TTC549 (cell line): ENCODE data around the gene TMPRSS9.
"Not testable (repeated sequence)": the region's sequence is repeated elsewhere in the genome, so short reads cannot be mapped to it uniquely, and the experiment has no call there.

ENCODE experiments used
- FAIRE-seq: peaks from 2 replicates; lab custom pipeline; 2012; peaks lifted over from hg19 to GRCh38; lab: Jason Lieb, UNC

The TMPRSS9 gene

DNA sequence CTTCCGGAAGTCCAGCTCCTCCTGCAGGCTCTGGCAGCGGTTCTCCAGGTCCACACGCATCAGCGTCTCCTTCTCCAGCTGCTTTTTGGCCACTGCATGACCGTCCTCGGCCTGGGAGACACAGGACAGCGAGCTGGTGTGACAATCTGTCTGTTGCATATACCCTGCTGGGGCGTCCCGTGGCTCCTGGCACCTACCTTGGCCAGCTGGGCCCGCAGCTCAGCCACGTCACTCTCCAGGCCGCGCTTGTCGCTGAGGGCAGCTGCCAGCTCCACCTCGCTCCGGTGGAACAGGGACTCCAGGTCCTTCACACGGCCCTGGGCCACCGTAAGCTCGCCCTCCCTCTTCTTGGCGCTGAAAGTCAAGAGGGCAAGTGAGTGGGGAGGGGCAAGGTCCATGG lies 78.1 kb downstream of the TMPRSS9 start:
- FAIRE-seq = no peak

DNA sequence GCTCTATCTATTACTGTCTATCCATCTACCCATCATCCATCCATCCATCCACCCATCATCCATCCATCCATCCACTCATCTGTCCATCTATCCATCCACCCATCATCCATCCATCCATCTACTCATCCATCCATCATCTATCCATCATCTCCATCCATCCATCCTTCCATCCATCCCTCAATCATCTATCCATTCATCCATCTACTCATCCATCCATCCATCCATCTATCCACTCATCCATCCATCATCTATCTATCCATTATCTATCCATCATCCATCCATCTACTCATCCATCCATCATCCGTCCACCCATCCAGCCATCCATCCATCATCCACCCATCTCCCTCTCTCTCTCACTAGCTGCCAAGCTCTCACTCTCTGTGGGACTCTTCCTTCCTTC lies 80.5 kb downstream of the TMPRSS9 start:
- FAIRE-seq = no peak

DNA sequence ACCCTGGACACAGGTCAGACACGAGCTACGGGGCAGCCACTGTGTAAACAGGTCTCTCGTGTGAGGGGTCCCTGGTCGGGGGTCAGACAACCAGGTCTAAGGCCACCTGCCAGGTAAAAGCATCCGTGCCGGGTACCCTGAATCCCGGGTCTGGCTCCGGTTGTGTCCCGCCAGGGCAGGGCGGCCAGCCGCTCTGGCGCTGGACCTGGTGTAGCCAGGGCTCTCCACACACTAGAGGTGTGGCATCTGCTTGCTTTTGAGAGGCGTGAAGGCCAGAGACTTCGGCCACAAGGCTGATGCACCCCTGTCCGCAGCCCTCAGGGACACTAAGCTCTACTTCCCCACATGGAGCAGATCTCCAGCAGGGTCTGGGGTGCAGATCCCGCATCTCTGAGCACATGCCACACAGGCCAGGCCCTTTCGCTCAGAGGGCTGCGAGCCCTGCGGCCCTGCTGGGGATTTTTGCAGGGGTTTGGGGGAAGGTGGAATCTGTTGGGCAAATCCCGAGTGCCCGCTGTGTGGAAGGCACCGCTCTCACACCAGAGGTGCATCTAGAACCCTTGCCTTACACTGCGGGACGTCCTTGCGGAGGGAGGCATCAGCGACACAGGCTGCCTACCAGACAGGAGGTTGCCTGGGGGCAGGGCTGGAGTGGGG lies 81.2 kb downstream of the TMPRSS9 start:
- no peak for FAIRE-seq

DNA sequence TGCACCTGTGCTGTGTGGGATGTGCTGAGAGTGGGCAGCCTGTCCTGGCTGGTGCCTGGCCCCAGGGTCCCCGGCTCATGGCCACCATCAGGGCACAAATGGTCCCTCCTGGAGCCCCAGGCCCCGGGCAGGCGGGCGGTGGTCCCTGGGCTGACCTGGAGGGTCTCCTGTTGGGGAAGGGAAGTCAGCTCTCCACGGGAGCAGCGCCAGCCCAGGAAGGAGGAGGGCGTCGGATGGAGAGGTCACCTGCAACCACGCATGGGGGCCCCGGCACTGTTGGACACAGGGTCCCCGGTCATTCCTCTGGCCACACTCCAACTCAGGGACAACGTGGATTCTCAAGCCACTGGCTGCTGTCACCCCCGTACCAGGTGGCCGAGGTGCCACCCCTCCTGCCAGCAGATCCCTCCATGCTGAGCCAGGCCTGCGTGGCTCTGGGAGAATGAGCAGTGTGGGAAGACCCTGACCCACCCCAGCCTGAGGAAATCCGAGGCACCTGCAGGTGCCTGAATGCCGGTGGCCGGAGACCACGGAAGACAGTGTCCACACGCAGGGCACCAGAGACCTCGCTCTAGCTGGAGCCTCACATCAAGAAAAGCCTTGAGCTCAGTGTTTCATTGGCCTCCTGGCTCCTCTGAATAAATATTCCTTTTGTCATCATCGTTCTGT lies 83.2 kb downstream of the TMPRSS9 start:
- no peak for FAIRE-seq

DNA sequence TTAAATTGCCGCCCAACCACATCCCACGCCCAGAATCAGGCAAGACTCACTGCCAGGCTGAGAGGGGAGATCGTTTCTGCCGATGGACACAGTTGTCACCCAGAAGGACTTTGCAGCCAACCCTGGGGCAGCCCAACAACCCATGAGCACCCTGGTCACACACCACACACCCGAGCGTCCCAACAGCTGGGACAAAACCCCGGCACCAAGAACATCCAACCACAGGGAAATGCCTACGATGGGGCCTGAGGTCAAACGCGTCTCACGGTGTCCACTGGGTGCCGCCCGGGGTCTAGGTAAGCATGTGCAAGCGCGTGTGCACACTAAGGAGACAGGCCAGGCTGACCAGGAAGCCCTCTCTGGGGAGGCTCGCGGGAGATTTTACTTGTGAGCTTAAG lies 83.7 kb downstream of the TMPRSS9 start:
- no peak for FAIRE-seq

DNA sequence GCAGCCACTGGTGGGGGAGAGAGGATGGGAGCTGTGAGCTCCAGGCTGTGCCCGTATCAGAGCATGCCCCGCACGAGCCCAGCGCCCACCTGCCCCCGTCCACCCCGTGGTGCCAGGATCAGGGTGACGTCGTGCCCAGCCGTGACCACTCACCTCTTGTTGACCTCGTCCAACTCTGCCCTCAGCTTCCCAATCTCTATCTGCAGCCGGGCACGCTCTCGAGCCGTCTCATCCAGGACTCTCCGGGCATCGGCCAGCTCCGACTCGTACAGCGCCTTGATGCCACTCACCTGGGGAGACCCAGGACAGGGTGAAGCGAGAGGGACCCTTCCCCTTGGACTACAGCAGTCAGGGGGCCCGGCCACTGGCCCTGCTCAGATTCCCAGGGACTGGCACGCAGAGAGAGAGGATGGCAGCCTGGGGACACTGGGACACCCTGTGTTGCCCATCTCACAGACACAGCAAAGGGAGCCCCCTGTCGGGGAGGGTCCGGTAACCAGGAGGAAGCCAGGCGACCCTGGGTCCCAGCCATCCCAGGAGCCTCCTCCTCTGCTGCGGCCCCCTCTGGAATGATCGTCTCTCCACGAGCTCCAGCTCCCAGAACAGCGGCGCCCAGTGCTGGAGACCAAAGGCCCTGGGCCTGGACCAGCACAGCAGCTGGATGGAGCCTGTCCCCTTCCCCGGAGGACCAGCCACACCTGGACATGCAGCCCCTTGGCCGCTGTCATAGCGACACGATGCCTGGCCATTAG lies 84.4 kb downstream of the TMPRSS9 start:
- no peak for FAIRE-seq

DNA sequence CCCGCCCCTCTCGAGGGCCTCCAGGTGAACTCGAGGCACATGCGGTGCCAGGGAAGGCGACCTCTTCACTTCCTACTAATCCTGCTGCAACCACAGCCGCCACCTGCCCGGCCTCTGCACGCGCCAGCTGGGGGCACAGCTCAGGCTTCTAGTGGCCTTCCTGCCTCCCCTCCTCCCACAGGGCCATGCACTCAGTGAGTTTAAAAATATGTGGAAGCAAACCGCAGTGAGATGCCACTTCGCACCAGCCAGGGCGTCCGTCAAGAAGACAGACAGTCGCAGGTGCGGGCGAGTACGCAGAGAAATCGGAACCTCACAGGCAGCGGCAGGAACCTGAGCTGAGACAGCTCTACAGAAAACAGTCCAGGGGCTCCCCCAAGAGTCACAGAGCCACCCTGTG lies 86.3 kb downstream of the TMPRSS9 start:
- no peak for FAIRE-seq

DNA sequence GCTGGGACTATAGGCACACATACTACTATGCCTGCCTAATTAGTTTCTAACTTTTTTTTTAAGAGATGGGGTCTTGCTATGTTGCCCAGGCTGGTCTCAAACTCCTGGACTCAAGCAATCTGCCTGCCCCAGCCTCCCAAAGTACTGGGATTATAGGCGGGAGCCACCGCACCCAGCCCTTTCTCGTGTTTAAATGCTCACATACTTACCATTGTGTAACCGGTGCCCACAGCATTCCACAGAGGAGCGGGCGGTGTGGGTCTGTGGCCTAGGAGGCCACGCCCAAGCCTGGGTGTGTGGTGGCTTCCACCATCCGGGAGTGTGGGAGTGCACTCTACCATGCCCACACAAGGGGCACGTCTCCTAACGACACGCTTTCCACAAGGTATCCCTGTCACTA lies 89.0 kb downstream of the TMPRSS9 start:
- FAIRE-seq = no peak

DNA sequence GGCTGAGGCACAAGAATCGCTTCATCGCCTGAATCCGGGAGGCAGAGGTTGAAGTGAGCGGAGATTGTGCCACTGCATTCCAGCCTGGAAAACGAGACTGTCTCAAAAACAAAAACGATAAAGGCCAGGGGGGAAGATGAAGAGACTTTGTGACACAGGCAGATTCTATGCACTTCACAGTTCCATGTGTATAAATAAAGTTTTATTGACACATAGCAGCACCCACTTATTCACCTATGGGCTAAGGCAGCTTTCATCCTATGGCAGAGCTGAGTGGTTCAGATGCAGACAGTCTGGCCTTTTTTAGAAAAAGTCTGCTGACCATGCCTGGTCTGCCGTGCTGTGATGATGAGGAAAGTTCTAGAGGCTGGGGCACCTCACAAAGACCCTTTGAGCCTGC lies 91.1 kb downstream of the TMPRSS9 start:
- FAIRE-seq = no peak

DNA sequence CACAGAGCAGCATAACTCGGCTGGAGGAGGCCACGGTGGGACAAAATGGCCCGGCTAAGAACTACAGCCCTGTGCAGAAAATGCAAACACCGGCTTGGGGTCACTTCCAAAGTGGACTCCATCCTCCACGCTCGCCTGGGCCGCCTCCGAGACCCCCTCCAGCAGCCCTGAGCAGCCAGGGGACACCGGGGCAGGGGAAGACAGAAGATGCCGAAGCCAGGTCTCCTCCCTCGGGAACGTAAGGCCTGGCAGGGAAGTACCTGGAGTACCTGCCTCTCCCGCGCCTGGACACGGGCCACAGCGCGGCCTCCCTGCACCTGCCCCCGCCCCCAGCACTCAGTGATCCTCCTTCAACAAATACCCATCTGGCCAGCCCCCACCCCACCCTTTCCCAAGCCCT lies 91.7 kb downstream of the TMPRSS9 start:
- FAIRE-seq = no peak

DNA sequence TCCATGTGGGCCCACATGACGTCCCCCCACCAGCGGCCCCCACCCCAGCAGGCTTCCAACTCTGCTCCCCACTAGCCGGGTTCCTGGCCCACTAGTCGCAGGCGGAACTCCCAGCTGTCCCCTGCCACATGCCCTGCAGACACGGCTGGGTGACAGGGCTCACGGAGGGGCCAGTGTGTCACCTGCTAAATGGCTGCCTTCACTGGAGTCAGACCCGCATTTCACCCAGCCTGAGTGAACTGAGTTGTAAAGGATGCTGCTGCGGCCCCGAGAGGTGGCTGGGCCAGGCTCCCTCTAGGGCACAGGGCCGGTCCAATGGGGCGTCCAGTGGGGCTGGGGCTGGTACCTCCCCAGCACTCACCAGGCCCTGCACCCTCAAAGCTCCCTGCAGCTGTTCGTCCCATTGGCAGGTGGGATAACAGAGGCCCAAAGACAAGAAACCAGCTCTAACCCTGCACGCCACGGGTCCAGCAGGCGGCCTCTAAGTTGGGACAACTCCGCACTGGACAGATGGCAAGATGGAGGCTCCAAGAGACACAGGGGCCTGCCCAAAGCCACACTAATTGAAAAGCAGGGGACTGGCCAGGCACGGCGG lies 93.5 kb downstream of the TMPRSS9 start:
- FAIRE-seq = no peak

DNA sequence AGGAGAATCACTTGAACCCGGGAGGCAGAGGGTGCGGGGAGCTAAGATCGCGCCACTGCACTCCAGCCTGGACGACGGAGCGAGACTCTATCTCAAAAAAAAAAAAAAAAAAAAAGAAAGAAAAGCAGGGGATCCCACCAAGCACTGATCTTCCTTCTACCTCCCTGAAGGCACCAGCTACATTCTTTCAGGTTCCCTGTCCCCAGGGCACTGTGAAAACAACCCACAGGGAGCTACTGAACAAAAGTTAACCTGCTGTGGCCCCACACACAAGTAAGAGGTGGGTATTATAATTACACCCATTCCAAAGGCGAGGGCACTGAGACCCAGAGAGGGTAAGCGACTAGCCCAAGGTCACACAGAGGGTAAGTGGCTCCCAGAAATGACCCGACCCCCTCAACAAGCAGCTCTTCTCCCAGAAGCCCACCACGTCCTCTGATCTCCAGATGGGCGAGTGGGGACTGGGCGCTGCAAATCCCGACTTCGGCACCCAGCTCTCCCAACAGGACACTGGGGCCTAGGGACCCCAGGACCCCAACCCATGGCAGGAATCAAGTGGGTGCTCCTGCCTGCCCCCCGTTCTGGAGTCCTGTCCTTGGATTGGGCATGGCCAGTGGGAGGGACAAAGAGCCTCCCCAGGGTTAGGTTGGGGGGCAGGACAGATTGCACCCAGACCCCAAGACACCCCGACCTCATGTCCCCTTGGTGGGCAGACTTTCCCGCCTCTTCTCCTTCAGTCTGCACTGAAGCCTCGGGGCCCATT lies 94.3 kb downstream of the TMPRSS9 start:
- FAIRE-seq = no peak

DNA sequence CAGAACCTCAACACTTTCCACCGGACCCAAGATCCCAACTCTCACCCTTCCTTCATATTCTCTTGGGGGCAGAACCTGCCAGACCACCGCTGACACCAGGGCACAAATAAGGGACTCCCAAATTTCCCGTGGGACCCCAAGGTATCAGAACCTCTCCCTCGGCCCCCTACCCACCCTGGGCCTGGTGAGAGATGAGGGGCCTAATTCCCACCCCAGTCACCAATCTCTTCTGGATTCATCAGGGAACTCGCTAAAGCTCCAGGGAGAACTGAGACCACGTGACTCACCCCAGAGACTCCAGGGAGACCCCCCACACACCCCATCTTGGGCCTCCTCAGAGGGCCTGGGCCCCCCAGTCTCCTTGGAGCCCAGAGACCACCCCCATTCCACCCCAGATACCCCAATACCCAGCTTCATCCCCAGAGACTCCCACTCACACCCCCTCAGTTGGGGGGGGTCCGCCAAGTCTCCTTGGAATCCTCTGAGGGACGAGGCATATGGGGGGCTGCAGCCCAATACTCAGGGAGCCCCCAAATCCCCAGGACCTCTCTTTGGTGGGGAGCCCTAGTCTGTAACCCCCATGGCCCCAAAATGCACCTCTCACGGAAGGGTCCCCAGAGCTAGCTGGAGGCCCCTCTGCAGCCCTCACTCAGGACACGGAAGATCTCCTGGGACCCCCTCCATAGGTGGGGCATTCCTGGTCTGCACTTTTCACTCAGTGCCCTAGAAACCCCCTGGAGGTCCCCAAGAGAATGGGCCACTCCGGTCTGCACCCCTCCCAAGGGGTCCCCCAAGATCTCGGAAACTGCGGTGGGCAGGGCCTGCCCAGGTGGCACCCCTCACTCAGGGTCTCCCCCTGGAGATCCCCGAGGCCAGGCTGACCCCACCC lies 95.1 kb downstream of the TMPRSS9 start:
- no peak for FAIRE-seq

DNA sequence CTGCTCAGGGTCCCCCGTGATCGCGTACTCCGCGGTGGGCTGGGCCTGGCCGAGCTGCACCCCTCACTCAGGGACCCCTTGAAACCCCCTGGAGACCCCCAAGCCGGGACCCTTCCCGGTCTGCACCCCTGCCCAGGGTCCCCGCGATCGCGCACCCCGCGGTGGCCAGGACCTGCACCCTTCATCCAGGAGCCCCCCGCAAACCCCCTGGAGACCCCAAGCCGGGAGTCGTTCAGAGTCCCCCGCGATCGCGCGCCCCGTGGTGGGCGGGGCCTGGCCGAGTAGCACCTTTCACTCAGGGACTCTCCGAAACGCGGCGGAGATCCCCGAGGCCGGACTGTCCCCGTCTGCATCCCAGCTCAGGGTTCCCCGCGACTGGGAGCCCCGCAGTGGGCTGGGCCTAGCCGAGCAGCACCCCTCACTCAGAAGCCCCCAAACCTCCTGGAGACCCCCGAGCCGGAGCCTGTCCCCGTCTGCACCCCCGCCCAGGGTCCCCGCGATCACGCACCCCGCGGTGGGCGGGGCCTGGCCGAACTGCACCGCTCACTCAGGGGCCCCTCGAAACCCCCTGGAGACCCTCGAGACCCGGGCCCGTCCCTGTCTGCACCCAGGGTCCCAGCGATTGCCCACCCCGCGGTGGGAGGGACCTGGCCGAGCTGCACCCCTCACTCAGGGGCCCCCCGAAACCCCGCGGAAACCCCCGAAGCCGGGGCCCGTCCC lies 95.9 kb downstream of the TMPRSS9 start:
- no peak for FAIRE-seq

DNA sequence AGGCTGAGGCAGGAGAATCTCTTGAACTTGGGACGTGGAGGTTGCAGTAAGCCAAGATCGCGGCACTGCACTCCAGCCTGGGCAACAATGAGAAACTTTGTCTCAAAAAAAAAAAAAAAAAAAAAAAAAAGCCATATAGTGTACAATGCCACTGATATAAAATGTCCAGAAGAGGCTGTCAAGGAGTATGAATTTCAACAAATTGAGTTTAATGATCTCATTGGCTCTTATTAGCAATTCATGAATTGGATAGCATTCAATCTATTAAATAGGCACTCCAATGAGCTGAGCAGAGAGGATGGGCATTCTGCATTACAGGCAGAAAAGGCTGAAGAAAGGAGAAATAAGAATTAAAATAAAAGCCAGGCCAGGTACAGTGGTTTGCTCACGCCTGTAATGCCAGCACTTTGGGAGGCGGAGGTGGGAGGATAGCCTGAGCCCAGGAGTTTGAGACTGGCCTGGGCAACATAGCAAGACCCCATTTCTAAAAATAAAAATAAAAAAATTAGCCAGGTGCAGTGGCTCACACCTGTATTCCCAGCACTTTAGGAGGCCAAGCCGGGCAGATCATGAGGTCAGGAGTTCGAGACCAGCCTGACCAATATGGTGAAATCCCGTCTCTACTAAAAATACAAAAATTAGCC lies 97.5 kb downstream of the TMPRSS9 start:
- no peak for FAIRE-seq

DNA sequence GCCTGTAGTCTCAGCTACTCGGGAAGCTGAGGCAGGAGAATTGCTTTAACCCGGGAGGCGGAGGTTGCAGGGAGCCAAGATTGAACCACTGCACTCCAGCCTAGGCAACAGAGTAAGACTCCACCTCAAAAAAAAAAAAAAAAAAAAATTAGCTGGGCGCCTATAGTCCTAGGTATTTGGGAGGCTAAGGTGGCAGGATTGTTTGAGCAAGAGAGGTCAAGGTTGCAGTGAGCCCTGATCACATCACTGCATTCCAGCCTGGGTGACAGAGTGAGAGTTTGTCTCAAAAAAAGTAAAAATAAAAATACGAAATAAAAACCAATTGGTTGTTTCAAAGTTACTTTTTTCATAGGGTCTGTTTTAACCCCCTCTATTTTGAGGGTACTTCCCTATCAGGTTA lies 98.0 kb downstream of the TMPRSS9 start:
- FAIRE-seq = no peak

DNA sequence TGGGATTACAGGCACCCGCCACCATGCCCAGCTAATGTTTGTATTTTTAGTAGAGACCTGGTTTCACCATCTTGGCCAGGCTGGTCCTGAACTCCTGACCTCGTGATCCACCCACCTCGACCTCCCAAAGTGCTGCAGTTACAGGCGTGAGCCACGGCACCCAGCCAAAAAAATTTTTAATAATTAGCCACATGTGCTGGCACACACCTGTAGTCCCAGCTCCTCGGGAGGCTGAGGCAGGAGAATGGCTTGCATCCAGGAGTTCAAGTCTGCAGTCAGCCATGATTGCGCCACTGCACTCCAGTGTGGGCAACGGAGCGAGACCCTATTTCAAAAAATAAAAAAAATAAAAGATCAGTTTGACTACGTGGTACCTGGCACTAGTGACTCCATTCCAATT lies 98.7 kb downstream of the TMPRSS9 start:
- FAIRE-seq = not testable (repeated sequence)

DNA sequence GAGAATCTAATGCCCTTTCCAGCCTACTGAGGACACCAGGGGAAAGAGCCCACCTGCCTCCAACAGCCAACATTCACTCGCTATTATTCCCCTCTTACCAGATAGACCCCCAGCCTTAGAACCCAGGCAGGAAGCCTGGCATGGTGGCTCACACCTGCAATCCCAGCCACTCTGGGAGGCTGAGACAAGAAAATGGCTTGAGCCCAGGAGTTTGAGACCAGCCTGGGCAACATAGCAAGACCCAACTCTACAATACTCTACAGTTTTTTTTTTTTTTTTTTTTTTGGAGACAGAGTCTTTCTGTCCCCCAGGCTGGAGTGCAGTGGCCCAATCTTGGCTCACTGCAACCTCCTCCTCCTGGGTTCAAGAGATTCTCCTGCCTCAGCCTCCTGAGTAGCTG lies 100.2 kb downstream of the TMPRSS9 start:
- no peak for FAIRE-seq

DNA sequence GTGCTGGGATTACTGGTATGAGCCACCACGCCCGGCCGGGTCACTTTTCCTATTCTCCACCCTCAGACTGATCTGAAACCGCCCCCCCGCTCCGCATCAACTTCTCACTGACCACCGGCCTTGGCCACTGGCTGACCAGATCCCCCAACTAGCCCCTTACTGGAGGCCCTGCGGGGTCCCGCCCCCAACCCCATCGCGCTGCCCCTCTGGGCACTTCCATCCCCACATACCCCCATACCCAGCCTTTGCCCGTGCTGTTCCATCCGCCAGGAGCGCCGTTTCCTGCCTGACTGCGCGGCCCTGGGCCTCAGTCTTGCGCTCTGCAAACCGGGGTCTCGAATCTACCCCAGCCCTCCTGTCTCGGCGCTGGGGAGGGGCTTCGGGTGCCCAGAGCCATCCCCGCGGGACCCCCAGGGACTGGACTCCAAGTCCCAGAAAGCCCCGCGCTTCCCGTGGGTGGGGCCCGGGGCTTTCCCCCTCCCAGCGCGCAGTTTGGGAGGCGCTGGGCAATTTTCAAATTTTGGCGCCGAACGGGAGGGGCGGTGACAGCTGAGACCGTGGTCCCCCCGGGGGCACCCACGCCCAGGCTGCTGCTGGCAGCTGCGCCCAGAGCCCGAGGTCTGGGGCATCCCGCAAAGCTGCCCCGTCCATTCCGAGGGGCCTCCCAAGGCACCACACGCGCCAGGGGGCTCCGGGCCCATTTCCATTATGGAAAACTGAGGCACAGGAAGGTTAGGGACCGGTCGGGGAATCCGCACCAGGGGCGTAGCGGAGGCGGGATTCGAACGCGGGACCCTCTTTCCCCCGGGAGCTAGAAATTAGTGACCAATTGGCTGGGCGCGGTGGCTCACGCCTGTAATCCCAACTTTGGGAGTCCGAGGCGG lies 101.9 kb downstream of the TMPRSS9 start:
- FAIRE-seq = no peak
